ENCODE data around the gene CD2AP. TPM values are rescaled to one million over a fixed set of nuclear protein-coding genes. Genes with fewer than 3 reads are reported as not detected.

CD2AP gene
- total RNA-seq, 1 donor from 2014 or later = 29.5 TPM

DNA sequence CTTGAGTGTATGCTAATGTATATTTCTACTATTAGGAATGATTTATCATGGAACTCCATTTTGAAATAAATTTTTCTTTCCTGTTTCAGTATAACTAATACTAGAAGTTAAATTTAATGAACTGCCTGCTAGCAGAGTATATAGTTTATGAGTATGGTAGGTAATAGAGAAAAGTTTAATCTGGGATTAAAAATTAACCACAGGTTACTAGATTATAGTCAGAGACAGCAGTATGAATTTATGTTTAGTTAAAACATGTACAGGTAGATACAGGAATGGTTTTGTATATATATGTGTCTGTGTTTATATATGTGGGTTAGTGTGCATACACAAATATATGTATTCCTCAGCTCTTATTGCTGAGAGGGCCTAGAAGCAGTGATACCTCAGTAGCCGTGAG, 32.3 kb downstream of the CD2AP start:
- peaks cover 47% of the 10 kb centered on the region for H3K36me3 Mint-ChIP-seq
- no peak overlapping the region for H3K4me3 Mint-ChIP-seq
- H3K27me3 Mint-ChIP-seq = no peaks in the 10 kb centered on the region
- DNase-seq (ENCODE audit: extremely low spot score, unreplicated experiment) = no peak
- no peaks in the 10 kb centered on the region for H3K4me1 Mint-ChIP-seq (ENCODE audit: unreplicated experiment)
- no peak for TF ChIP-seq CTCF (conservative IDR thresholded peaks at IDR 0.05)
- no peak overlapping the region for H3K27ac Mint-ChIP-seq
- peaks cover 9% of the 10 kb centered on the region for H3K9me3 Mint-ChIP-seq

DNA sequence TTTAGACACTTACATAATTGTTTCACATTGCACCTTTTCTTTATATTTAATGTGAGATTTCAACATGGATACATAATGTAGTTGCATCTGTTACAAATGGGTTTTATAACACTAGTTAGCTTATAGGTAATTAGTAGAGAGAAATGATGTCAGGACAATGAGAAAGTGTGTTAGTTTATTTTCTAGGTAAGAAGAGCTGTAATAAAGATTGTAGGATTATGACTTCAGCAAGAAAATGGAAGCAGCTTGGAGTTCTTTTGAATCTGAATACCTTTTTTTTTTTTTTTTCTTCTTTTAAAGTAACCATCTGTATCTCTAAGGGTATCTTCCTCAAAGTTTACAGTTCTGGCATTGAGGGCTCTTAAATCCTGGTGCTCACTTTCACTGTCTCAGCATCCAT, 35.3 kb downstream of the CD2AP start:
- Mint-ChIP-seq H3K9me3 (peaks cover 4% of the 10 kb centered on the region), H3K36me3 (peaks cover 34% of the 10 kb centered on the region)

DNA sequence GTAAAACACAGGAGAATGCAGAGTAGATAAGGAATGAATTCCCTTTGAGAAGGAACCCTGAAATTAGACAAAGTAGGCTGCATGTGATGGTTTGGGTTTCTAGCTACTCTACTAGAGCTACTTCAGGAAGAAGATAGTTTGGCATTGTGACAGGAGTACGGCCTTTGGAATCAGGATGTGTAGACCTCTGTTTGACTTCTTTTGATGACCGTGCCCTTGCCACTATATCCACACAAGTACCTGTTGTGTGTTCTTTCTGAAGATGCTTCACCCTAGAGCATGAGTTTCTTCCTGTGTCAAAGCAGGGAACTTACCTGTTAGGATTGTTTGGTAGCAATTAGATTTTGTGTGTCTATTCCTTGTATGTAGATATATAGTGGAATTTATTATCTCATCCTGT, 41.7 kb downstream of the CD2AP start:
- H3K4me3 Mint-ChIP-seq = no peak overlapping the region
- H3K36me3 Mint-ChIP-seq = peaks cover 3% of the 10 kb centered on the region
- H3K9me3 Mint-ChIP-seq = no peaks in the 10 kb centered on the region
- peaks cover 5% of the 10 kb centered on the region for H3K4me1 Mint-ChIP-seq (ENCODE audit: unreplicated experiment)
- peak overlapping the region; percentile 41 for H3K27ac Mint-ChIP-seq
- DNase-seq (ENCODE audit: extremely low spot score, unreplicated experiment) = no peak
- no peaks in the 10 kb centered on the region for H3K27me3 Mint-ChIP-seq
- no peak for TF ChIP-seq CTCF (conservative IDR thresholded peaks at IDR 0.05)

More for the DNA sequence above, 35.3 kb downstream of the CD2AP start:
- Mint-ChIP-seq H3K27me3 (no peaks in the 10 kb centered on the region), H3K4me3 (no peak overlapping the region), H3K4me1 (ENCODE audit: unreplicated experiment) (no peaks in the 10 kb centered on the region), H3K27ac (no peak overlapping the region)
- no peak for TF ChIP-seq CTCF (conservative IDR thresholded peaks at IDR 0.05)
- no peak for DNase-seq (ENCODE audit: extremely low spot score, unreplicated experiment)

DNA sequence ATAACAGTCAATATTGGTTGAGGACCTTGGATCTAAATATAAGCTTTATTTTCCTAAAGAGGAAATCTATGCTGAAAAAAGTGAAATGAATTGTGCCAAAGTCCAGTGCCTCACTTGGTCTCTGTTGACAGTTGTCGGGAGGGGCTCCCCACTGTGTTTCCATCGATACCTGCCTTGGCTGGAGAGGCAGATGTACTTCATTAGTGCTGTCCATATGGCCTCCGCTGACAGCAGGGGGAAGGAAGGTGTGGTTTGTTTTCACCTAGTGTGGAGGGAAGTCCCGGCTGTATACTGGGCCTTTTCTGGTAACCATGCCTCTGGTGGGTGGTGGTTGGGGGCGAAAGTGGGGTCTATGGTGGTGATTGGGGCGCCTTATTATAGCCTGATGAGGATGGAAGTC, 42.7 kb downstream of the CD2AP start:
- H3K36me3 Mint-ChIP-seq = no peaks in the 10 kb centered on the region
- no peak for DNase-seq (ENCODE audit: extremely low spot score, unreplicated experiment)
- no peaks in the 10 kb centered on the region for H3K9me3 Mint-ChIP-seq
- no peak for TF ChIP-seq CTCF (conservative IDR thresholded peaks at IDR 0.05)
- H3K27me3 Mint-ChIP-seq = no peaks in the 10 kb centered on the region
- H3K4me1 Mint-ChIP-seq (ENCODE audit: unreplicated experiment) = peaks cover 5% of the 10 kb centered on the region
- H3K4me3 Mint-ChIP-seq = peak overlapping the region; percentile 60
- peak overlapping the region; percentile 89 for H3K27ac Mint-ChIP-seq

DNA sequence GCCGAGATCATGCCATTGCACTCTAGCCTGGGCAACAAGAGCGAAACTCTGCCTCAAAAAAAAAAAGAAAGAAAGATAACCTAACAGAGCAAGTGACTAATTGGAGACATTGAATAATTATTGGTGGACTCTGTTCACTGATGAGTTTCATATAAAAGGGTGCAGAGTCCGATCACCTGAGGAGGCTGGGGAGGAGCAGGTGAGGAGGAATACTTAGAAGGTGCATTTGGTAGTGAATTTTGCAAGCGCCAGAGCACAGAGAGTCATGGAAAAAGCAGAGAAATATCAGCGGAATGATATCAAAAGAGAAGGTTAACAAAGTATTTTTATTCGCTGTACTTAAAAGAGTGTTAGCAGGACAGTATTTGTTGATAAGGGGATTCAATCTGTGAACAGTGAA, 44.4 kb downstream of the CD2AP start:
- H3K9me3 Mint-ChIP-seq = peaks cover under 1% of the 10 kb centered on the region

More for the DNA sequence above, 44.4 kb downstream of the CD2AP start:
- Mint-ChIP-seq H3K4me1 (ENCODE audit: unreplicated experiment) (peaks cover 5% of the 10 kb centered on the region), H3K36me3 (peaks cover 11% of the 10 kb centered on the region), H3K27me3 (no peaks in the 10 kb centered on the region), H3K27ac (peak overlapping the region; percentile 11), H3K4me3 (peak overlapping the region; percentile 5)
- DNase-seq (ENCODE audit: extremely low spot score, unreplicated experiment) = no peak
- no peak for TF ChIP-seq CTCF (conservative IDR thresholded peaks at IDR 0.05)
